HepG2 (cell line): ENCODE measurements around the gene SPRYD4. TPM values are rescaled to one million over a fixed set of nuclear protein-coding genes. Genes with fewer than 3 reads are reported as not detected.

Experiments
- ATF1 ChIP-seq: IDR thresholded peaks from 2 replicates; pipeline ENCODE4 v1.6.1; 2016; ENCODE audit warnings: mild to moderate bottlenecking, control low read depth
- CHD2 ChIP-seq: IDR thresholded peaks from 2 replicates; pipeline ENCODE4 v1.6.1; 2011; ENCODE audit warnings: low read depth, low read length, improper control_type of control experiment
- DPF2 ChIP-seq: sonication (generic); formaldehyde crosslinking; IDR thresholded peaks from 2 replicates; pipeline ENCODE4 v1.4.0; 2020; ENCODE audit warnings: mild to moderate bottlenecking, low read depth, missing genetic modification reagents, borderline replicate concordance
- GLI4 ChIP-seq: sonication (generic); formaldehyde crosslinking; IDR thresholded peaks from 2 replicates; pipeline ENCODE4 v1.5.1; 2020; ENCODE audit warnings: missing genetic modification reagents, mild to moderate bottlenecking, moderate library complexity, borderline replicate concordance
- KDM2A ChIP-seq: sonication (generic); formaldehyde crosslinking; IDR thresholded peaks from 2 replicates; pipeline ENCODE4 v1.4.0; 2020; ENCODE audit warnings: low read depth, missing genetic modification reagents, borderline replicate concordance
- PHB2 ChIP-seq: fragments of 450-650 bp; IDR thresholded peaks from 2 replicates; pipeline ENCODE4 v1.6.1; 2018; ENCODE audit not compliant: partially characterized antibody
- SALL1 ChIP-seq: sonication (generic); formaldehyde crosslinking; IDR thresholded peaks from 2 replicates; pipeline ENCODE4 v1.8.0; 2022; ENCODE audit warnings: mild to moderate bottlenecking, missing genetic modification reagents
- SMAD1 ChIP-seq: sonication (generic); formaldehyde crosslinking; IDR thresholded peaks from 2 replicates; pipeline ENCODE4 v1.4.0; 2020; ENCODE audit warnings: missing genetic modification reagents, low read depth, mild to moderate bottlenecking, borderline replicate concordance
- SNRNP70 ChIP-seq: fragments of 200-400 bp; formaldehyde crosslinking; IDR thresholded peaks from 2 replicates; pipeline ENCODE4 v1.6.1; 2017; ENCODE audit warnings: mild to moderate bottlenecking, low read depth, low read length, moderate library complexity
- ZBTB7B ChIP-seq: sonication (generic); formaldehyde crosslinking; IDR thresholded peaks from 2 replicates; pipeline ENCODE4 v1.4.0; 2020; ENCODE audit warnings: missing genetic modification reagents
- ZBTB8A ChIP-seq: sonication (generic); formaldehyde crosslinking; IDR thresholded peaks from 2 replicates; pipeline ENCODE4 v1.4.0; 2020; ENCODE audit warnings: mild to moderate bottlenecking, low read depth, missing genetic modification reagents, borderline replicate concordance
- ZMYM4 ChIP-seq: sonication (generic); formaldehyde crosslinking; IDR thresholded peaks from 2 replicates; pipeline ENCODE4 v1.8.1; 2023; ENCODE audit warnings: mild to moderate bottlenecking, missing genetic modification reagents
- ZNF282 ChIP-seq: fragments of 450-650 bp; IDR thresholded peaks from 2 replicates; pipeline ENCODE4 v1.6.1; 2018; ENCODE audit not compliant: partially characterized antibody
- ZNF292 ChIP-seq: sonication (generic); formaldehyde crosslinking; IDR thresholded peaks from 2 replicates; pipeline ENCODE4 v1.8.1; 2022; ENCODE audit warnings: mild to moderate bottlenecking, low read depth, missing genetic modification reagents, borderline replicate concordance
- ZNF326 ChIP-seq: sonication (generic); formaldehyde crosslinking; IDR thresholded peaks from 2 replicates; pipeline ENCODE4 v1.4.0; 2020; ENCODE audit warnings: missing genetic modification reagents, borderline replicate concordance
- ZNF451 ChIP-seq: sonication (generic); formaldehyde crosslinking; IDR thresholded peaks from 2 replicates; pipeline ENCODE4 v1.5.0; 2020; ENCODE audit warnings: mild to moderate bottlenecking, missing genetic modification reagents
- ZNF768 ChIP-seq: sonication (generic); formaldehyde crosslinking; IDR thresholded peaks from 2 replicates; pipeline ENCODE4 v1.4.0; 2020; ENCODE audit warnings: missing genetic modification reagents
- polyA plus RNA-seq, 8 experiments: library from polyadenylated mRNA; depleted of rRNA in 3 of 8; stranded (reverse) in 7 of 8; unstranded in 1 of 8; fragments of >200 nt; fragmentation: Illumina TruSeq in 4 of 8; extraction: Trizol in 4 of 8; gene quantifications; 2 replicates each; pipeline versions ENCODE4 v1.2.1 to v1.2.3, GENCODE V29; 2011 to 2016; ENCODE audit warnings: low read depth in 4 of 8, missing spikeins in 1 of 8, mixed read lengths in 1 of 8; ENCODE audit not compliant: insufficient read depth in 1 of 8
- total RNA-seq, 5 experiments: library from RNA; depleted of rRNA; stranded (reverse); fragments of >200 nt; fragmentation: Illumina TruSeq; extraction: Trizol; gene quantifications; 2 replicates each; pipeline ENCODE4 v1.2.3, GENCODE V29; 2016; ENCODE audit warnings: low read depth in 1 of 5
- TF ChIP-seq, protein P1 (sequence below): IDR thresholded peaks from 2 replicates; pipeline ENCODE4 v1.6.1; 2016
- TF ChIP-seq, protein P2 (sequence below): sonication (generic); formaldehyde crosslinking; IDR thresholded peaks from 2 replicates; pipeline ENCODE4 v1.9.0; 2021; ENCODE audit warnings: missing genetic modification reagents, borderline replicate concordance
- TF ChIP-seq, protein P3 (sequence below): sonication (generic); formaldehyde crosslinking; IDR thresholded peaks from 2 replicates; pipeline ENCODE4 v1.5.0; 2020; ENCODE audit warnings: missing genetic modification reagents
- TF ChIP-seq, protein P4 (sequence below): sonication (generic); formaldehyde crosslinking; IDR thresholded peaks from 2 replicates; pipeline ENCODE4 v1.8.1; 2023; ENCODE audit warnings: mild to moderate bottlenecking, missing genetic modification reagents
- TF ChIP-seq, protein P5 (sequence below): sonication (generic); formaldehyde crosslinking; IDR thresholded peaks from 2 replicates; pipeline ENCODE4 v1.5.1; 2020; ENCODE audit warnings: missing genetic modification reagents, mild to moderate bottlenecking, borderline replicate concordance
- TF ChIP-seq, protein P6 (sequence below): sonication (generic); formaldehyde crosslinking; IDR thresholded peaks from 2 replicates; pipeline ENCODE4 v1.4.0; 2020; ENCODE audit warnings: missing genetic modification reagents, borderline replicate concordance

SPRYD4 gene
- total and polyA plus RNA-seq, 2 of the 13 experiments (the other 11 are each of a cell fraction or from before 2014, with no cell fraction given): 3.9 to 4.5 TPM

DNA sequence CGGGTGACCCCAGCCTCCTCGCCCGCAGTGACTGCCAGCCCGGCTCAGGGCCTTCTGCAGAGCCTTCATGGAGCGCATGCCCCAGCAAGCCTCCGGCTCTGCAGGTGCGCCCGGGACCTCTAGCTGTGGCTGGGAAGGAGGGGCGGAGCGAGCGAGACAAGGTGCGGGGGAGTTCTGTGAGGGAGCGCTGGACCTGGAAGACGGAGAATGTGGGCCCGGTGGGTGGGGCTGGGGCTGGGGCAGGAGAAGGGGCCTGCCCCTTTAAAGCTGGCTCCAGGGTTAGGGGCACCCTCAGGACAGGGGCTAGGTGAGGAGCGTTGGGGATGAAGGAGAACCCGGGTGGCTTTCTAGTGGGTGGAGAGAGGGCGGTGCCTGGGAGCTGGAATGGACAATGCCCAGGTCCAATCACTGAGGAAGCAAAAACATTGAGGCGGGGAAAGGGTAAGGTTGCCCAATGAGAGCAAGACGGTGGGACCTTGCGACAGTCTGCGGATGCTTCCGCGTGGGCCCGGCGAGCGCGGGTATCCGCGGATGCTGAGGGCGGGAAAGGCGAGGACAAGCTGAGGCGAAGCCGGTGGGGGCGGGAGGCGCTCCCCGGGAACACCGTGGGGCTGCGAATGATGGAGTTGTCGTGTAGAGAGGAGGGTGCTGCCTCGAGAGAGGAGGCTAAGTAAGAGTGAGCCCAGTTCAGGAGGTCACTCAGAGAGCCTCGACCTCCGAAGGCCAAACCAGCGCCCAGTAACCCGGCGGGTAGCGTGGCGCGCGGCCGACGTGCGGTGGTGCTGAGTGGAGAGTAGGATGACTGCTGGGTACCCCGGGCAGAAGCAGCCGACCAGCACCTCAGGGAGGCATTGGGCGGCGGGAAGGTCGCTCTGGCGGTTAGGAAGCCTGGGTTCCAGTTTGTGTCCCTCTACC lies 19.9 kb downstream of the SPRYD4 start, which contains the start of gene GLS2 (continued):
- TF ChIP-seq ZBTB8A (CRISPR knock-in tag) (peak; percentile 89), ZNF326 (CRISPR knock-in tag) (no peak), ATF1 (CRISPR knock-in tag) (no peak; the same call in 1 of the 2 replicates), ZNF282 (no peak), CHD2 (no peak), PHB2 (no peak), ZNF768 (CRISPR knock-in tag) (peak; percentile 45; the same call in 1 of the 2 replicates), ZBTB7B (no peak), SNRNP70 (no peak), DPF2 (no peak), SALL1 (peak; percentile 93), SMAD1 (no peak), ZMYM4 (no peak), KDM2A (CRISPR knock-in tag) (peak; percentile 56; the same call in 1 of the 2 replicates), GLI4 (CRISPR knock-in tag) (peak; percentile 35; the same call in 1 of the 2 replicates), ZNF451 (CRISPR knock-in tag) (no peak), ZNF292 (CRISPR knock-in tag) (no peak)
- TF ChIP-seq, protein P1, sequence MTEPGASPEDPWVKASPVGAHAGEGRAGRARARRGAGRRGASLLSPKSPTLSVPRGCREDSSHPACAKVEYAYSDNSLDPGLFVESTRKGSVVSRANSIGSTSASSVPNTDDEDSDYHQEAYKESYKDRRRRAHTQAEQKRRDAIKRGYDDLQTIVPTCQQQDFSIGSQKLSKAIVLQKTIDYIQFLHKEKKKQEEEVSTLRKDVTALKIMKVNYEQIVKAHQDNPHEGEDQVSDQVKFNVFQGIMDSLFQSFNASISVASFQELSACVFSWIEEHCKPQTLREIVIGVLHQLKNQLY (CRISPR knock-in tag): peak; percentile 33; the same call in 1 of the 2 replicates
- TF ChIP-seq, protein P2, sequence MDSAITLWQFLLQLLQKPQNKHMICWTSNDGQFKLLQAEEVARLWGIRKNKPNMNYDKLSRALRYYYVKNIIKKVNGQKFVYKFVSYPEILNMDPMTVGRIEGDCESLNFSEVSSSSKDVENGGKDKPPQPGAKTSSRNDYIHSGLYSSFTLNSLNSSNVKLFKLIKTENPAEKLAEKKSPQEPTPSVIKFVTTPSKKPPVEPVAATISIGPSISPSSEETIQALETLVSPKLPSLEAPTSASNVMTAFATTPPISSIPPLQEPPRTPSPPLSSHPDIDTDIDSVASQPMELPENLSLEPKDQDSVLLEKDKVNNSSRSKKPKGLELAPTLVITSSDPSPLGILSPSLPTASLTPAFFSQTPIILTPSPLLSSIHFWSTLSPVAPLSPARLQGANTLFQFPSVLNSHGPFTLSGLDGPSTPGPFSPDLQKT (CRISPR knock-in tag): peak; percentile 17; the same call in 1 of the 2 replicates
- TF ChIP-seq, protein P3, sequence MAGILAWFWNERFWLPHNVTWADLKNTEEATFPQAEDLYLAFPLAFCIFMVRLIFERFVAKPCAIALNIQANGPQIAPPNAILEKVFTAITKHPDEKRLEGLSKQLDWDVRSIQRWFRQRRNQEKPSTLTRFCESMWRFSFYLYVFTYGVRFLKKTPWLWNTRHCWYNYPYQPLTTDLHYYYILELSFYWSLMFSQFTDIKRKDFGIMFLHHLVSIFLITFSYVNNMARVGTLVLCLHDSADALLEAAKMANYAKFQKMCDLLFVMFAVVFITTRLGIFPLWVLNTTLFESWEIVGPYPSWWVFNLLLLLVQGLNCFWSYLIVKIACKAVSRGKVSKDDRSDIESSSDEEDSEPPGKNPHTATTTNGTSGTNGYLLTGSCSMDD: peak; percentile 67; the same call in 1 of the 2 replicates
- TF ChIP-seq, protein P4, sequence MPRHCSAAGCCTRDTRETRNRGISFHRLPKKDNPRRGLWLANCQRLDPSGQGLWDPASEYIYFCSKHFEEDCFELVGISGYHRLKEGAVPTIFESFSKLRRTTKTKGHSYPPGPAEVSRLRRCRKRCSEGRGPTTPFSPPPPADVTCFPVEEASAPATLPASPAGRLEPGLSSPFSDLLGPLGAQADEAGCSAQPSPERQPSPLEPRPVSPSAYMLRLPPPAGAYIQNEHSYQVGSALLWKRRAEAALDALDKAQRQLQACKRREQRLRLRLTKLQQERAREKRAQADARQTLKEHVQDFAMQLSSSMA (CRISPR knock-in tag): peak; percentile 73; the same call in 1 of the 2 replicates
- TF ChIP-seq, protein P5, sequence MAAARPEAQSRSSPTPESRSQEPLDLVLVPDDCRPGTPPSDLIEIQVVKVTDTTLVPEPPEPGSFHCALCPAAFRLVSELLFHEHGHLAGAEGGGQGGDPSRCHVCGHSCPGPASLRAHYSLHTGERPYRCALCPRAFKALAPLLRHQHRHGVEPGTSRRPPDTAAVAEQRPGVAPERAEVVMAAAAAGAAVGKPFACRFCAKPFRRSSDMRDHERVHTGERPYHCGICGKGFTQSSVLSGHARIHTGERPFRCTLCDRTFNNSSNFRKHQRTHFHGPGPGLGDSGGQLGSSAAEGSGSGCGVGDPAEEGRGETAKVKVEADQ: peak; percentile 93
- TF ChIP-seq, protein P6, sequence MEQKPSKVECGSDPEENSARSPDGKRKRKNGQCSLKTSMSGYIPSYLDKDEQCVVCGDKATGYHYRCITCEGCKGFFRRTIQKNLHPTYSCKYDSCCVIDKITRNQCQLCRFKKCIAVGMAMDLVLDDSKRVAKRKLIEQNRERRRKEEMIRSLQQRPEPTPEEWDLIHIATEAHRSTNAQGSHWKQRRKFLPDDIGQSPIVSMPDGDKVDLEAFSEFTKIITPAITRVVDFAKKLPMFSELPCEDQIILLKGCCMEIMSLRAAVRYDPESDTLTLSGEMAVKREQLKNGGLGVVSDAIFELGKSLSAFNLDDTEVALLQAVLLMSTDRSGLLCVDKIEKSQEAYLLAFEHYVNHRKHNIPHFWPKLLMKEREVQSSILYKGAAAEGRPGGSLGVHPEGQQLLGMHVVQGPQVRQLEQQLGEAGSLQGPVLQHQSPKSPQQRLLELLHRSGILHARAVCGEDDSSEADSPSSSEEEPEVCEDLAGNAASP: no peak
